Measurements from ENCODE around the gene MAPK8IP1. TPM values are rescaled to one million over a fixed set of nuclear protein-coding genes. Genes with fewer than 3 reads are reported as not detected.

MAPK8IP1 gene
- total and polyA plus RNA-seq, 4 donors, result 4.7 to 15.4 (median 5.7) TPM

GRCh38 chr11:45913514-45913913 lies 28.1 kb downstream of the MAPK8IP1 start:
- DNase-seq (no peak), ATAC-seq (ENCODE audit: insufficient read depth, low FRiP score) (no peak)
- 96% methylated on average over 19 of the region's 19 CpGs for WGBS, 2 donors
- no peaks in the 10 kb centered on the region for H3K9me3 ChIP-seq (ENCODE audit: control insufficient read depth in 4 of 4, insufficient read depth in 3 of 4, low read length in 3 of 4)
- no peak for TF ChIP-seq CTCF (IDR thresholded peaks at IDR 0.05; ENCODE audit: control extremely low read depth, extremely low read depth)
- no peak overlapping the region for H3K9ac ChIP-seq (ENCODE audit: insufficient read depth in 1 of 2, low read length in 2 of 2)
- H3K27me3 ChIP-seq (ENCODE audit: control insufficient read depth in 3 of 3, insufficient read depth in 3 of 3, low read length in 2 of 3), result no peaks in the 10 kb centered on the region
- H3K4me1 ChIP-seq (ENCODE audit: control insufficient read depth in 5 of 5, insufficient read depth in 5 of 5, low read length in 5 of 5), result peaks cover 0 to 12% (median 0%) of the 10 kb centered on the region in 5 donors
- H3K27ac ChIP-seq (ENCODE audit: low read depth in 1 of 2, low read length in 1 of 2), result no peak overlapping the region
- H3K4me3 ChIP-seq, result no peak overlapping the region
- peaks cover 5 to 59% (median 14%) of the 10 kb centered on the region in 4 donors for H3K36me3 ChIP-seq (ENCODE audit: control insufficient read depth in 4 of 4, insufficient read depth in 4 of 4, low read length in 4 of 4)

- DNase-seq (no peak), ATAC-seq (ENCODE audit: insufficient read depth, low FRiP score) (no peak)
- no peak overlapping the region for H3K4me3 ChIP-seq
- H3K9ac ChIP-seq (ENCODE audit: insufficient read depth in 1 of 2, low read length in 2 of 2), result no peak overlapping the region
- no peak overlapping the region for H3K27ac ChIP-seq (ENCODE audit: low read depth in 1 of 2, low read length in 1 of 2)
- peaks cover 5 to 56% (median 14%) of the 10 kb centered on the region in 4 donors for H3K36me3 ChIP-seq (ENCODE audit: control insufficient read depth in 4 of 4, insufficient read depth in 4 of 4, low read length in 4 of 4)
- no peaks in the 10 kb centered on the region for H3K27me3 ChIP-seq (ENCODE audit: control insufficient read depth in 3 of 3, insufficient read depth in 3 of 3, low read length in 2 of 3)
- H3K4me1 ChIP-seq (ENCODE audit: control insufficient read depth in 5 of 5, insufficient read depth in 5 of 5, low read length in 5 of 5), result peaks cover 0 to 15% (median 0%) of the 10 kb centered on the region in 5 donors
- 89 to 93% methylated on average over 22 of the region's 22 CpGs for WGBS, 2 donors
- no peak for TF ChIP-seq CTCF (IDR thresholded peaks at IDR 0.05; ENCODE audit: control extremely low read depth, extremely low read depth)
- H3K9me3 ChIP-seq (ENCODE audit: control insufficient read depth in 4 of 4, insufficient read depth in 3 of 4, low read length in 3 of 4), result no peaks in the 10 kb centered on the region
These were observed 28.6 kb downstream of the MAPK8IP1 start for GRCh38 chr11:45913942-45914635.

GRCh38 chr11:45915446-45915845 lies 30.0 kb downstream of the MAPK8IP1 start:
- no peak overlapping the region for H3K4me3 ChIP-seq
- ATAC-seq (ENCODE audit: insufficient read depth, low FRiP score) (no peak), DNase-seq (no peak)
- H3K4me1 ChIP-seq (ENCODE audit: control insufficient read depth in 5 of 5, insufficient read depth in 5 of 5, low read length in 5 of 5), result peaks cover 0 to 15% (median 0%) of the 10 kb centered on the region in 5 donors
- H3K27ac ChIP-seq (ENCODE audit: low read depth in 1 of 2, low read length in 1 of 2), result no peak overlapping the region
- no peaks in the 10 kb centered on the region for H3K27me3 ChIP-seq (ENCODE audit: control insufficient read depth in 3 of 3, insufficient read depth in 3 of 3, low read length in 2 of 3)
- peaks cover 5 to 42% (median 14%) of the 10 kb centered on the region in 4 donors for H3K36me3 ChIP-seq (ENCODE audit: control insufficient read depth in 4 of 4, insufficient read depth in 4 of 4, low read length in 4 of 4)
- no peak overlapping the region for H3K9ac ChIP-seq (ENCODE audit: insufficient read depth in 1 of 2, low read length in 2 of 2)
- no peak for TF ChIP-seq CTCF (IDR thresholded peaks at IDR 0.05; ENCODE audit: control extremely low read depth, extremely low read depth)
- 88 to 90% methylated on average over 13 of the region's 13 CpGs for WGBS, 2 donors
- H3K9me3 ChIP-seq (ENCODE audit: control insufficient read depth in 4 of 4, insufficient read depth in 3 of 4, low read length in 3 of 4), result no peaks in the 10 kb centered on the region

Data from lung (tissue), 12 donors.